Breast epithelium (tissue), 4 donors: ENCODE data around the gene IDI2. TPM values are rescaled to one million over a fixed set of nuclear protein-coding genes. Genes with fewer than 3 reads are reported as not detected.

Experiments
- DNase-seq, 2 donors: peaks; one replicate each; pipeline ENCODE4 v3.0.0-alpha.2; 2019; ENCODE audit warnings: low spot score in 2 of 2
- H3K27ac ChIP-seq, 2 donors: fragments of 200-600 bp; sonication (generic) in 1 of 2; one replicate each; pipeline ENCODE4 v1.5.1; 2016 to 2019; ENCODE audit warnings: mild to moderate bottlenecking in 1 of 2
- H3K27me3 ChIP-seq, 2 donors: fragments of 200-600 bp; sonication (generic) in 1 of 2; one replicate each; pipeline versions ENCODE4 v1.5.1 to v1.6.0; 2017 to 2019; ENCODE audit warnings: control low read depth in 1 of 2, mild to moderate bottlenecking in 1 of 2
- H3K36me3 ChIP-seq: fragments of 200-600 bp; one replicate; pipeline ENCODE4 v1.5.1; 2019
- H3K4me1 ChIP-seq, 2 donors: fragments of 200-600 bp; sonication (generic); one replicate each; pipeline ENCODE4 v1.5.1; 2016 to 2019; ENCODE audit warnings: control low read depth in 1 of 2
- H3K4me3 ChIP-seq, 3 donors: fragments of 200-600 bp; sonication (generic); 1 replicate in 2 of 3; 2 replicates in 1 of 3; pipeline ENCODE4 v1.5.1; 2016 to 2019; ENCODE audit warnings: mild to moderate bottlenecking in 3 of 3, moderate library complexity in 2 of 3
- H3K9me3 ChIP-seq, 2 donors: fragments of 200-600 bp; sonication (generic) in 1 of 2; one replicate each; pipeline ENCODE4 v1.5.1; 2016 to 2019; ENCODE audit warnings: control low read depth in 1 of 2
- CTCF ChIP-seq, 3 donors: fragments of 450-650 bp; IDR thresholded peaks; one replicate each; pipeline ENCODE4 v1.5.1; 2016 to 2017; ENCODE audit warnings: antibody characterized with exemption in 3 of 3, mild to moderate bottlenecking in 3 of 3, moderate library complexity in 3 of 3
- POLR2A ChIP-seq: fragments of 450-650 bp; IDR thresholded peaks from one replicate; pipeline ENCODE4 v1.6.1; 2016; ENCODE audit warnings: antibody characterized with exemption, mild to moderate bottlenecking, moderate library complexity
- POLR2AphosphoS5 ChIP-seq, 3 donors: sonication (generic); formaldehyde crosslinking; IDR thresholded peaks; one replicate each; pipeline ENCODE4 v1.6.1; 2017; ENCODE audit warnings: antibody characterized with exemption in 3 of 3
- intact Hi-C: fragments of 100-400 bp; cut with DNase I; formaldehyde crosslinking; loops from one replicate; pipeline ENCODE4 v1.15.1; 2023; ENCODE audit warnings: low total_unique reads
- total RNA-seq, 3 donors: library from RNA; depleted of rRNA; stranded (reverse); fragments of >200 nt; gene quantifications; one replicate each; pipeline ENCODE4 v1.1.0, GENCODE V29; 2016

Gene IDI2
- total RNA-seq, 3 donors from 2014 or later = not detected

GRCh38 chr10:1050554-1050953 is 24.9 kb upstream of the IDI2 start:
- Histone ChIP-seq H3K36me3 (no peaks in the 10 kb centered on the region), H3K4me1 (peaks cover 0 to 12% of the 10 kb centered on the region in 2 donors), H3K4me3 (no peak overlapping the region), H3K27me3 (no peaks in the 10 kb centered on the region), H3K9me3 (no peaks in the 10 kb centered on the region), H3K27ac (peak overlapping the region in 1 of 2 donors; percentile 99)
- DNase-seq = no peak
- intact Hi-C loops = no loop called here
- TF ChIP-seq POLR2A (no peak), POLR2AphosphoS5 (IDR thresholded peaks at IDR 0.05) (no peak), CTCF (IDR thresholded peaks at IDR 0.05) (no peak)

GRCh38 chr10:1050145-1050544 is 24.5 kb upstream of the IDI2 start:
- Histone ChIP-seq H3K27ac (peak overlapping the region in 1 of 2 donors; percentile 99), H3K36me3 (no peaks in the 10 kb centered on the region), H3K4me3 (peak overlapping the region; percentile 64 to 89 (median 83)), H3K4me1 (peaks cover 0 to 8% of the 10 kb centered on the region in 2 donors), H3K27me3 (no peaks in the 10 kb centered on the region), H3K9me3 (no peaks in the 10 kb centered on the region)
- intact Hi-C loops = no loop called here
- TF ChIP-seq POLR2AphosphoS5 (IDR thresholded peaks at IDR 0.05) = no peak
- TF ChIP-seq POLR2A = no peak
- TF ChIP-seq CTCF (IDR thresholded peaks at IDR 0.05) = no peak
- no peak for DNase-seq

- H3K36me3 ChIP-seq = no peaks in the 10 kb centered on the region
- H3K4me3 ChIP-seq = peak overlapping the region; percentile 64 to 89 (median 83)
- no peak for DNase-seq
- peak overlapping the region; percentile 98 to 99 for H3K27ac ChIP-seq
- TF ChIP-seq CTCF (IDR thresholded peaks at IDR 0.05) = no peak
- intact Hi-C loops = no loop called here
- peaks cover 0 to 13% of the 10 kb centered on the region in 2 donors for H3K4me1 ChIP-seq
- no peaks in the 10 kb centered on the region for H3K9me3 ChIP-seq
- H3K27me3 ChIP-seq = no peaks in the 10 kb centered on the region
These were observed 23.8 kb upstream of the IDI2 start for GRCh38 chr10:1049425-1049958.

GRCh38 chr10:1048732-1049424 is 23.2 kb upstream of the IDI2 start, which contains the start of gene IDI1:
IDI1 (minus strand) TSS chr10:1049119; CDS start chr10:1049003, 116 bp downstream.
- no peaks in the 10 kb centered on the region for H3K27me3 ChIP-seq
- H3K36me3 ChIP-seq = no peaks in the 10 kb centered on the region
- peak within 1 kb of the TSS; percentile 64 to 89 (median 83) for H3K4me3 ChIP-seq
- peaks cover 0 to 14% of the 10 kb centered on the region in 2 donors for H3K4me1 ChIP-seq
- no peaks in the 10 kb centered on the region for H3K9me3 ChIP-seq
- peak; percentile 50 for TF ChIP-seq POLR2A
- TF ChIP-seq POLR2AphosphoS5 (IDR thresholded peaks at IDR 0.05) = peak; percentile 93 to 94 (median 94)
- no peak for TF ChIP-seq CTCF (IDR thresholded peaks at IDR 0.05)
- DNase-seq = peak; percentile 96
- intact Hi-C loops = no loop called here
- H3K27ac ChIP-seq = peak within 1 kb of the TSS; percentile 98 to 99

GRCh38 chr10:1048349-1048731 is 22.7 kb upstream of the IDI2 start:
- Histone ChIP-seq H3K9me3 (no peaks in the 10 kb centered on the region), H3K36me3 (no peaks in the 10 kb centered on the region), H3K4me3 (peak overlapping the region; percentile 64 to 89 (median 83)), H3K27ac (peak overlapping the region; percentile 98 to 99), H3K4me1 (peaks cover 0 to 14% of the 10 kb centered on the region in 2 donors), H3K27me3 (no peaks in the 10 kb centered on the region)
- no peak for DNase-seq
- intact Hi-C loops = no loop called here
- TF ChIP-seq POLR2AphosphoS5 (IDR thresholded peaks at IDR 0.05) = no peak
- TF ChIP-seq CTCF (IDR thresholded peaks at IDR 0.05) = no peak
- TF ChIP-seq POLR2A = no peak
